ENCODE data around the gene DCAF5.
A peak's percentile ranks its signal among the peaks of the same experiment; 100 is the strongest.
"Not testable (repeated sequence)": the region's sequence is repeated elsewhere in the genome, so short reads cannot be mapped to it uniquely, and the experiment has no call there.

Gene DCAF5

GRCh38 chr14:69096781-69097475 is 56.0 kb downstream of the DCAF5 start:
- DNase-seq (ENCODE audit: low read depth): no peak

- no peak for DNase-seq (ENCODE audit: low read depth)
Measured at GRCh38 chr14:69096246-69096645, 56.7 kb downstream of the DCAF5 start.

- no peak for DNase-seq (ENCODE audit: low read depth)
Measured at GRCh38 chr14:69094481-69094880, 58.4 kb downstream of the DCAF5 start.

GRCh38 chr14:69093631-69094421 is 59.1 kb downstream of the DCAF5 start:
- no peak for DNase-seq (ENCODE audit: low read depth)

- no peak for DNase-seq (ENCODE audit: low read depth)
Measured at GRCh38 chr14:69092840-69093422, 60.0 kb downstream of the DCAF5 start.

- no peak for DNase-seq (ENCODE audit: low read depth)
Measured at GRCh38 chr14:69091695-69092094, 61.2 kb downstream of the DCAF5 start.

GRCh38 chr14:69091006-69091405 is 61.9 kb downstream of the DCAF5 start:
- DNase-seq (ENCODE audit: low read depth): no peak

- DNase-seq (ENCODE audit: low read depth): no peak
Measured at GRCh38 chr14:69090187-69090789, 62.6 kb downstream of the DCAF5 start.

GRCh38 chr14:69089046-69089445 is 63.9 kb downstream of the DCAF5 start:
- DNase-seq (ENCODE audit: low read depth): no peak

GRCh38 chr14:69088586-69088985 is 64.3 kb downstream of the DCAF5 start:
- peak; percentile 76 for DNase-seq (ENCODE audit: low read depth)

- no peak for DNase-seq (ENCODE audit: low read depth)
Measured at GRCh38 chr14:69087061-69087461, 65.9 kb downstream of the DCAF5 start.

GRCh38 chr14:69086537-69086936 is 66.4 kb downstream of the DCAF5 start:
- DNase-seq (ENCODE audit: low read depth): no peak

- DNase-seq (ENCODE audit: low read depth): no peak
Measured at GRCh38 chr14:69084023-69084422, 68.9 kb downstream of the DCAF5 start.

GRCh38 chr14:69083181-69083580 is 69.7 kb downstream of the DCAF5 start:
- no peak for DNase-seq (ENCODE audit: low read depth)

GRCh38 chr14:69081271-69081670 is 71.6 kb downstream of the DCAF5 start:
- DNase-seq (ENCODE audit: low read depth): no peak

- no peak for DNase-seq (ENCODE audit: low read depth)
Measured at GRCh38 chr14:69079747-69080146, 73.2 kb downstream of the DCAF5 start.

- no peak for DNase-seq (ENCODE audit: low read depth)
Measured at GRCh38 chr14:69079188-69079742, 73.7 kb downstream of the DCAF5 start.

GRCh38 chr14:69077841-69078240 is 75.1 kb downstream of the DCAF5 start:
- DNase-seq (ENCODE audit: low read depth): no peak

- not testable (repeated sequence) for DNase-seq (ENCODE audit: low read depth)
Measured at GRCh38 chr14:69077185-69077584, 75.7 kb downstream of the DCAF5 start.

GRCh38 chr14:69076341-69076740 is 76.6 kb downstream of the DCAF5 start:
- DNase-seq (ENCODE audit: low read depth): no peak

- no peak for DNase-seq (ENCODE audit: low read depth)
Measured at GRCh38 chr14:69073915-69074314, 79.0 kb downstream of the DCAF5 start.

GRCh38 chr14:69073429-69073828 is 79.5 kb downstream of the DCAF5 start:
- no peak for DNase-seq (ENCODE audit: low read depth)
